Retinal pigment epithelial cell (primary cell): ENCODE results near the gene LTC4S.

Experiments
- DNase-seq: peaks from one replicate; pipeline ENCODE4 v3.0.0-alpha.2; 2010; ENCODE audit warnings: low read depth
- H3K4me3 ChIP-seq: 2 replicates; pipeline ENCODE4 v1.5.1; 2011; ENCODE audit warnings: mild to moderate bottlenecking, low read length, control low read depth, moderate library complexity
- TF ChIP-seq, protein P1 (sequence below): conservative IDR thresholded peaks from 2 replicates; pipeline ENCODE4 v1.5.1; 2011; ENCODE audit warnings: low read depth, low read length, control low read depth, inconsistent platforms

Gene LTC4S

DNA sequence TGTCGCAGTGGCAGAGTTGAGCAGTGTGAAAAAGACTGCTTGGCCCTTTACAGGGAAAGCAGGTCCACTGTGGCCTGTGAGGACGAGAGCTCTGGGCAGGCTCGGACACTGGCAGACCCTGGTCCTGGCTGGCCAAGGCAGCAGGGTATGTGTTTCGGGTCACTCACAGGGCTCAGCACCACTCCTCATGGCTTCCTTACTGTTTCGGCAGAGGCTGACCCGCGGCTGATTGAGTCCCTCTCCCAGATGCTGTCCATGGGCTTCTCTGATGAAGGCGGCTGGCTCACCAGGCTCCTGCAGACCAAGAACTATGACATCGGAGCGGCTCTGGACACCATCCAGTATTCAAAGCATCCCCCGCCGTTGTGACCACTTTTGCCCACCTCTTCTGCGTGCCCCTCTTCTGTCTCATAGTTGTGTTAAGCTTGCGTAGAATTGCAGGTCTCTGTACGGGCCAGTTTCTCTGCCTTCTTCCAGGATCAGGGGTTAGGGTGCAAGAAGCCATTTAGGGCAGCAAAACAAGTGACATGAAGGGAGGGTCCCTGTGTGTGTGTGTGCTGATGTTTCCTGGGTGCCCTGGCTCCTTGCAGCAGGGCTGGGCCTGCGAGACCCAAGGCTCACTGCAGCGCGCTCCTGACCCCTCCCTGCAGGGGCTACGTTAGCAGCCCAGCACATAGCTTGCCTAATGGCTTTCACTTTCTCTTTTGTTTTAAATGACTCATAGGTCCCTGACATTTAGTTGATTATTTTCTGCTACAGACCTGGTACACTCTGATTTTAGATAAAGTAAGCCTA is 42.6 kb downstream of the LTC4S start:
- TF ChIP-seq, protein P1, sequence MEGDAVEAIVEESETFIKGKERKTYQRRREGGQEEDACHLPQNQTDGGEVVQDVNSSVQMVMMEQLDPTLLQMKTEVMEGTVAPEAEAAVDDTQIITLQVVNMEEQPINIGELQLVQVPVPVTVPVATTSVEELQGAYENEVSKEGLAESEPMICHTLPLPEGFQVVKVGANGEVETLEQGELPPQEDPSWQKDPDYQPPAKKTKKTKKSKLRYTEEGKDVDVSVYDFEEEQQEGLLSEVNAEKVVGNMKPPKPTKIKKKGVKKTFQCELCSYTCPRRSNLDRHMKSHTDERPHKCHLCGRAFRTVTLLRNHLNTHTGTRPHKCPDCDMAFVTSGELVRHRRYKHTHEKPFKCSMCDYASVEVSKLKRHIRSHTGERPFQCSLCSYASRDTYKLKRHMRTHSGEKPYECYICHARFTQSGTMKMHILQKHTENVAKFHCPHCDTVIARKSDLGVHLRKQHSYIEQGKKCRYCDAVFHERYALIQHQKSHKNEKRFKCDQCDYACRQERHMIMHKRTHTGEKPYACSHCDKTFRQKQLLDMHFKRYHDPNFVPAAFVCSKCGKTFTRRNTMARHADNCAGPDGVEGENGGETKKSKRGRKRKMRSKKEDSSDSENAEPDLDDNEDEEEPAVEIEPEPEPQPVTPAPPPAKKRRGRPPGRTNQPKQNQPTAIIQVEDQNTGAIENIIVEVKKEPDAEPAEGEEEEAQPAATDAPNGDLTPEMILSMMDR: no peak
- H3K4me3 ChIP-seq: no peak overlapping the region
- DNase-seq: no peak

DNA sequence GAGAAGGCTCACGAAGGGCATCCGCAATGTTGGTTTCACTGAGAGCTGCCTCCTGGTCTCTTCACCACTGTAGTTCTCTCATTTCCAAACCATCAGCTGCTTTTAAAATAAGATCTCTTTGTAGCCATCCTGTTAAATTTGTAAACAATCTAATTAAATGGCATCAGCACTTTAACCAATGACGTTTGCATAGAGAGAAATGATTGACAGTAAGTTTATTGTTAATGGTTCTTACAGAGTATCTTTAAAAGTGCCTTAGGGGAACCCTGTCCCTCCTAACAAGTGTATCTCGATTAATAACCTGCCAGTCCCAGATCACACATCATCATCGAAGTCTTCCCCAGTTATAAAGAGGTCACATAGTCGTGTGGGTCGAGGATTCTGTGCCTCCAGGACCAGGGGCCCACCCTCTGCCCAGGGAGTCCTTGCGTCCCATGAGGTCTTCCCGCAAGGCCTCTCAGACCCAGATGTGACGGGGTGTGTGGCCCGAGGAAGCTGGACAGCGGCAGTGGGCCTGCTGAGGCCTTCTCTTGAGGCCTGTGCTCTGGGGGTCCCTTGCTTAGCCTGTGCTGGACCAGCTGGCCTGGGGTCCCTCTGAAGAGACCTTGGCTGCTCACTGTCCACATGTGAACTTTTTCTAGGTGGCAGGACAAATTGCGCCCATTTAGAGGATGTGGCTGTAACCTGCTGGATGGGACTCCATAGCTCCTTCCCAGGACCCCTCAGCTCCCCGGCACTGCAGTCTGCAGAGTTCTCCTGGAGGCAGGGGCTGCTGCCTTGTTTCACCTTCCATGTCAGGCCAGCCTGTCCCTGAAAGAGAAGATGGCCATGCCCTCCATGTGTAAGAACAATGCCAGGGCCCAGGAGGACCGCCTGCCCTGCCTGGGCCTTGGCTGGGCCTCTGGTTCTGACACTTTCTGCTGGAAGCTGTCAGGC is 43.6 kb downstream of the LTC4S start:
- TF ChIP-seq, protein P1: no peak
- no peak for DNase-seq
- no peak overlapping the region for H3K4me3 ChIP-seq

DNA sequence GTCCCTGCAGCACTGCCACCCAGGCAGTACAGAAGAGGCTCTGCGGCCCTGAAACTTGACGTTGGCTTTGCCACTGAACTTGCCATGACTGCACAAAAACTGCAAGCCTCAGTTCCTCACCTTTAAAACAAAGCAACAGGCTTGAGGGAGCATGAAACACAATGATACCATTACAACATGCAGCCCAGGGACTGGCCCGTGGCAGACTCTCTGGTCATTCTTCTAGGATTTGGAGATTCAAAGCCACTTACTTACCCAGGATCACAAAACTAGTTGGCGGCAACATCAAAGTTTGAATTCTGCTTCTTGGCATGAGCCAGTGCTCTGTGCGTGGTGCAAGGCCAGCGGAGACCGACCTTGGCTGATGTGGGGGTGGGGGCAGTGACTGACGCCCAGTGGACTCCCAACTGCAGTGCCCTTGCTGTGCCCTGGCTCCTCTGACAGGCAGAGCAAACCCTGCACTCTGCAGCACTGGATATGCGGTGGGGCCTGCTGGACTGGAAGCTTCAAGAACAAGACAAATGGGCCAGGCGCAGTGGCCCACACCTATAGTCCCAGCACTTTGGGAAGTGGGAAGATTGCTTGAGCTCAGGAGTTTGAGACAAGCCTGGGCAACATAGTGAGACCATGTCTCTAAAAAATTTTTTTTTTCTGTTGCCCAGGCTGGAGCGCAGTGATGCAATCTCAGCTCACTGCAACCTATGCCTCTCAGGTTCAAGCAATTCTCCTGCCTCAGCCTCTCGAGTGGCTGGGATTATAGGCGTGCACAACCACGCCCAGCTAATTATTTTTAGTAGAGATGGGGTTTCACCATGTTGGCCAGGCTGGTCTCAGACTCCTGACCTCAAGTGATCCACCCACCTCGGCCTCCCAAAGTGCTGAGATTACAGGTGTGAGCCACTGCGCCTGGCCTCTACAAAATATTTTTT is 45.8 kb downstream of the LTC4S start:
- no peak overlapping the region for H3K4me3 ChIP-seq
- TF ChIP-seq, protein P1: no peak
- DNase-seq: no peak

DNA sequence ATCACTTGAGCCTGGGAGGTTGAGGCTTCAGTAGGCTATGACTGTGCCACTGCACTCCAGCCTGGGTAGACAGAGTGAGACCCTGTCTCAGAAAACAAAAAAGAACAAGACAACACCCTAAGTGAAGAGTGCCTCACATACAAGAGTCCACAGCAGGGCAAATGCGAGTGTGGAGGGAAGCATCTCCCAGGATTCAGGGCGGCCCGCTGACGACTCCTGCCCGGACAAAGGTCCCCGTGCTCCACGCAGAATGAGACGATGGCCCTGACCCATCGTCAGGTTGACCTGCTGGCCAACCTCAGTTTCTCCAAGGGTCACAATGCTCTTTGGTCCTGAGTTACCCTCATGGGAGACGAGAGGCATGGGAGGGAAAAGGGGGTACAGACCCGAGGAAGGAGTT is 46.5 kb downstream of the LTC4S start:
- DNase-seq: no peak
- H3K4me3 ChIP-seq: no peak overlapping the region
- TF ChIP-seq, protein P1: no peak

DNA sequence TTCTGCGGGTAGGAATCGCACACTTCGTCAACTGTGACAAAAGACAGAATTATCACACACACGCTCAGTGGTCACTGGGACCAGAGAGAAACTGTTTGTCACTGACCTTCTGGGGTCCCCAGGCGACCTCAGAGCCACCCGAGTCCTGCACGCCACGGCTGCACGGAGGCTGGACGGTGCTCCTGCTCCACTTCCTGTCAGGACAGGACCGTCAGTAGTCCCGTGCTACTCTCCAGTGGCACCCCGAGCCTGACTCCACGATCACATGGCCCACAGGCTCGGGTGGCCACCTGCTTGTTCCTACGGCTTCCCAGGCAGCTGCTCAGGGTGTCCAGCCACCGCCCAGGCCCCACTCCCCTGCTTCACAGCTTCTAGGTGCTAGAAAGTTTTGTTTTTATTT is 47.0 kb downstream of the LTC4S start:
- H3K4me3 ChIP-seq: no peak overlapping the region
- DNase-seq: no peak
- TF ChIP-seq, protein P1: no peak

DNA sequence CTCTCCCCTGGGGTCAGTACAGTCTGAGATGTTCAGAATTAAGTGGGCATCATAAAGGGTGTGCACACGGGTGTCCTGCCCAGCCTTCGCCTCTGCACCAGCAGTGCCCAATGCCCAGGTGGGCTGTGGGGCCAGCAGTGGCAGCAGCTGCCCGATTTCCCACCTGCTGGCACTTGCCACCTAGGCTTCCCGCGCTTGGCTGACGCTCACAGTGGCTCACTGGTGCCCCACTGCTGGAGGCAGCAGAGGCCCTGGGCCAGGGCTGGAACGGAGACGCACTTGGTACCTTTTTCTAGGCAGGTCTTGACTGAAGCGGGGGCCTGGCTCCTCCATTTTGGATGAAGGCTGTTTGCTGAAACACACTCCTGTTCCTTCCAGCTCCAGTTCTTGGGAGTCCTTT is 47.8 kb downstream of the LTC4S start:
- no peak for DNase-seq
- TF ChIP-seq, protein P1: no peak

More for the DNA sequence above, 47.8 kb downstream of the LTC4S start:
- no peak overlapping the region for H3K4me3 ChIP-seq
